Neural progenitor cell (in vitro differentiated cells): ENCODE data around the gene PATJ.

Experiments used
- CTCF ChIP-seq: fragments of 200-600 bp; sonication (generic); IDR thresholded peaks from 2 replicates; pipeline ENCODE4 v1.5.1; 2017; ENCODE audit warnings: antibody characterized with exemption, mild to moderate bottlenecking
- EZH2 ChIP-seq: fragments of 200-600 bp; sonication (generic); IDR thresholded peaks from 2 replicates; pipeline ENCODE4 v1.6.1; 2017; ENCODE audit warnings: antibody characterized with exemption, mild to moderate bottlenecking, moderate library complexity

DNA sequence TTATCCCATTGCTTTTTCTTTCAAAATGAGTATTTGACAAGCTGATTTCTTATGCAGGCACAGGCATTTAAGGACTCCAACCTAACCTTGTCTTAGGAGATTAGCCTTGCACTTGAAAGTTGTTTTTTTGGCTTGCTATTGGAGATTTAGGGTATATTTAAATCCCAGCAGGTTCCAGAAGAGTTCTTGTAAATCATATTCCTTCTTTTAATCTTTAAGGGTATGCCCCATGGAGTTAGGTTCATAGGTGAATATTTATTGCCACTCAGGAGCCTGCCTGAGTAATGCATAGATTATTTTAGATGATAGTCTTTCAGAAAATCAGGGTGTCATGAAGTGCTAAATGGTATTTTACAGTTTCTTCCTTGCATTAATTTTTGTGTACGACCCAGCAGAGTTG is 146.5 kb downstream of the PATJ start:
- no peak for TF ChIP-seq EZH2
- TF ChIP-seq CTCF, result no peak
